WTC11 (cell line): ENCODE data around the gene SLC24A1. TPM values are rescaled to one million over a fixed set of nuclear protein-coding genes. Genes with fewer than 3 reads are reported as not detected.

Source experiments
- ATAC-seq: fragments of 200-7000 bp; cut with Tn5 transposase; 2 replicates; pipeline ENCODE4 v1.10.0; 2021; ENCODE audit warnings: mild to moderate bottlenecking, moderate library complexity
- CTCF ChIA-PET: fragments of 300-600 bp; sonication (Branson Sonifier 250); formaldehyde crosslinking; loops from one replicate; lab custom pipeline; 2021; ENCODE audit warnings: antibody characterized with exemption; lab: Charles Lee
- POLR2A ChIA-PET: fragments of 350-600 bp; sonication (Branson Sonifier 250); formaldehyde crosslinking; loops from one replicate; lab custom pipeline; 2021; ENCODE audit warnings: antibody characterized with exemption; lab: Charles Lee
- DNase-seq: peaks from one replicate; pipeline ENCODE4 v3.0.0; 2021; ENCODE audit warnings: low spot score
- H3K27ac Mint-ChIP-seq: 2 replicates; pipeline ENCODE4 v1.8.0; 2021; ENCODE audit warnings: mixed read lengths
- H3K27me3 Mint-ChIP-seq: 2 replicates; pipeline ENCODE4 v1.8.0; 2021; ENCODE audit warnings: low read depth, mild to moderate bottlenecking, moderate library complexity, mixed read lengths
- H3K36me3 Mint-ChIP-seq: 2 replicates; pipeline ENCODE4 v1.8.0; 2021; ENCODE audit warnings: mixed read lengths
- H3K4me1 Mint-ChIP-seq: 2 replicates; pipeline ENCODE4 v1.8.0; 2022; ENCODE audit warnings: mixed read lengths
- H3K4me3 Mint-ChIP-seq: 2 replicates; pipeline ENCODE4 v1.8.0; 2021; ENCODE audit warnings: mild to moderate bottlenecking, moderate library complexity, mixed read lengths
- H3K9me3 Mint-ChIP-seq: 2 replicates; pipeline ENCODE4 v1.8.0; 2021; ENCODE audit warnings: mixed read lengths
- CREB1 ChIP-seq: sonication (generic); formaldehyde crosslinking; IDR thresholded peaks from 2 replicates; pipeline ENCODE4 v1.8.0; 2023; ENCODE audit warnings: mild to moderate bottlenecking, missing genetic modification reagents
- ESRRA ChIP-seq: sonication (generic); formaldehyde crosslinking; IDR thresholded peaks from 2 replicates; pipeline ENCODE4 v1.8.1; 2022; ENCODE audit warnings: mild to moderate bottlenecking, missing genetic modification reagents, borderline replicate concordance
- GRHL2 ChIP-seq: fragments of 250-450 bp; sonication (Bioruptor Pico); IDR thresholded peaks from 2 replicates; pipeline ENCODE4 v1.8.0; 2022; ENCODE audit warnings: mild to moderate bottlenecking, moderate library complexity; ENCODE audit not compliant: insufficient replicate concordance, severe bottlenecking
- HMGA2 ChIP-seq: fragments of 250-450 bp; sonication (Bioruptor Pico); IDR thresholded peaks from 2 replicates; pipeline ENCODE4 v1.4.0; 2021; ENCODE audit warnings: mild to moderate bottlenecking, moderate library complexity
- IRF2 ChIP-seq: sonication (generic); formaldehyde crosslinking; IDR thresholded peaks from 2 replicates; pipeline ENCODE4 v1.8.0; 2022; ENCODE audit warnings: low read depth, missing genetic modification reagents, borderline replicate concordance
- JUN ChIP-seq: sonication (generic); formaldehyde crosslinking; IDR thresholded peaks from 2 replicates; pipeline ENCODE4 v1.8.0; 2023; ENCODE audit warnings: mild to moderate bottlenecking, missing genetic modification reagents
- OVOL2 ChIP-seq: fragments of 250-450 bp; sonication (Bioruptor Pico); IDR thresholded peaks from 2 replicates; pipeline ENCODE4 v1.9.0; 2021; ENCODE audit warnings: mild to moderate bottlenecking, borderline replicate concordance
- TP53 ChIP-seq: sonication (generic); formaldehyde crosslinking; IDR thresholded peaks from 2 replicates; pipeline ENCODE4 v1.8.1; 2023; ENCODE audit warnings: mild to moderate bottlenecking, missing genetic modification reagents
- ZNF138 ChIP-seq: sonication (generic); formaldehyde crosslinking; conservative IDR thresholded peaks from 2 replicates; pipeline ENCODE4 v1.8.1; 2022; ENCODE audit warnings: mild to moderate bottlenecking, moderate library complexity, missing genetic modification reagents
- ZNF263 ChIP-seq: sonication (generic); formaldehyde crosslinking; IDR thresholded peaks from 2 replicates; pipeline ENCODE4 v1.8.1; 2022; ENCODE audit warnings: low read depth, mild to moderate bottlenecking, moderate library complexity, missing genetic modification reagents
- ZNF317 ChIP-seq: sonication (generic); formaldehyde crosslinking; IDR thresholded peaks from 2 replicates; pipeline ENCODE4 v1.8.1; 2023; ENCODE audit warnings: low read depth, mild to moderate bottlenecking, moderate library complexity, missing genetic modification reagents, borderline replicate concordance
- ZNF396 ChIP-seq: fragments of 250-450 bp; sonication (Bioruptor Pico); IDR thresholded peaks from 2 replicates; pipeline ENCODE4 v1.8.0; 2021; ENCODE audit warnings: mild to moderate bottlenecking, moderate library complexity, borderline replicate concordance
- total RNA-seq: library from RNA; stranded (reverse); gene quantifications from 3 replicates; pipeline ENCODE4 v1.2.3, GENCODE V29; 2021
- TF ChIP-seq, protein P1 (sequence below): sonication (generic); formaldehyde crosslinking; IDR thresholded peaks from 2 replicates; pipeline ENCODE4 v1.8.1; 2022; ENCODE audit warnings: low read depth, missing genetic modification reagents, borderline replicate concordance
- TF ChIP-seq, protein P2 (sequence below): sonication (generic); formaldehyde crosslinking; IDR thresholded peaks from 2 replicates; pipeline ENCODE4 v1.8.1; 2023; ENCODE audit warnings: mild to moderate bottlenecking, missing genetic modification reagents, moderate library complexity
- TF ChIP-seq, protein P3 (sequence below): sonication (generic); formaldehyde crosslinking; IDR thresholded peaks from 2 replicates; pipeline ENCODE4 v1.8.0; 2023; ENCODE audit warnings: missing genetic modification reagents, mild to moderate bottlenecking, borderline replicate concordance

Gene SLC24A1
- total RNA-seq, 1 experiment from 2014 or later = 7.0 TPM

- no peak for DNase-seq
- Mint-ChIP-seq H3K9me3 (no peaks in the 10 kb centered on the region), H3K36me3 (no peaks in the 10 kb centered on the region), H3K27me3 (no peaks in the 10 kb centered on the region), H3K4me3 (no peak overlapping the region), H3K27ac (no peak overlapping the region), H3K4me1 (peaks cover 9% of the 10 kb centered on the region; the same call in 1 of the 2 replicates)
- CTCF ChIA-PET = no interaction called here
- TF ChIP-seq IRF2 (CRISPR knock-in tag) = no peak
- no peak for TF ChIP-seq ZNF317
- TF ChIP-seq, protein P1, sequence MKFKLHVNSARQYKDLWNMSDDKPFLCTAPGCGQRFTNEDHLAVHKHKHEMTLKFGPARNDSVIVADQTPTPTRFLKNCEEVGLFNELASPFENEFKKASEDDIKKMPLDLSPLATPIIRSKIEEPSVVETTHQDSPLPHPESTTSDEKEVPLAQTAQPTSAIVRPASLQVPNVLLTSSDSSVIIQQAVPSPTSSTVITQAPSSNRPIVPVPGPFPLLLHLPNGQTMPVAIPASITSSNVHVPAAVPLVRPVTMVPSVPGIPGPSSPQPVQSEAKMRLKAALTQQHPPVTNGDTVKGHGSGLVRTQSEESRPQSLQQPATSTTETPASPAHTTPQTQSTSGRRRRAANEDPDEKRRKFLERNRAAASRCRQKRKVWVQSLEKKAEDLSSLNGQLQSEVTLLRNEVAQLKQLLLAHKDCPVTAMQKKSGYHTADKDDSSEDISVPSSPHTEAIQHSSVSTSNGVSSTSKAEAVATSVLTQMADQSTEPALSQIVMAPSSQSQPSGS (CRISPR knock-in tag) = no peak
- TF ChIP-seq TP53 (CRISPR knock-in tag) = no peak
- TF ChIP-seq CREB1 (CRISPR knock-in tag) = no peak
- POLR2A ChIA-PET = no interaction called here
- ATAC-seq = no peak
These were observed 9.0 kb downstream of the SLC24A1 start for GRCh38 chr15:65630760-65631159.

DNA sequence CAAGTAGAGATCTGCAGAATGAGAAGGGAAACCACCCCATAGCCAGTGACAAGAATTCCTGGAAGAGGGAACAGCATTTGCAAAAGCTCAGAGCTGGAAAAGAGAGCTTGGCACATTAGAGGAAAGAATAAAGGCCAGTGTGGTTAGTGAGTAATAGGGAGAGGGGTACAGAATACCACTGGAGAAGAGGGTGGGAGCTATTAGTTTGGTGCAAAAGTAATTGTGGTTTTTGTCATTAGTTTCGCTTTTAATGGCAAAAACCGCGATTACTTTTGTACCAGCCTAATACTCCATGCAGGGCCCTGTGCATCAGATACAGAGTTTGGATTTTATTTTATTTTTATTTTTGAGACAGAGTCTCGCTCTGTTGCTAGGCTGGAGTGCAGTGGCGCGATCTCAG, 9.8 kb downstream of the SLC24A1 start:
- H3K4me3 Mint-ChIP-seq = no peak overlapping the region
- POLR2A ChIA-PET = no interaction called here
- TF ChIP-seq ZNF138 = no peak
- no peak for TF ChIP-seq JUN (CRISPR knock-in tag)
- TF ChIP-seq, protein P2, sequence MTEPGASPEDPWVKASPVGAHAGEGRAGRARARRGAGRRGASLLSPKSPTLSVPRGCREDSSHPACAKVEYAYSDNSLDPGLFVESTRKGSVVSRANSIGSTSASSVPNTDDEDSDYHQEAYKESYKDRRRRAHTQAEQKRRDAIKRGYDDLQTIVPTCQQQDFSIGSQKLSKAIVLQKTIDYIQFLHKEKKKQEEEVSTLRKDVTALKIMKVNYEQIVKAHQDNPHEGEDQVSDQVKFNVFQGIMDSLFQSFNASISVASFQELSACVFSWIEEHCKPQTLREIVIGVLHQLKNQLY (CRISPR knock-in tag) = no peak
- no peak for TF ChIP-seq HMGA2 (CRISPR knock-in tag)
- no peak for TF ChIP-seq GRHL2 (CRISPR knock-in tag)
- TF ChIP-seq ZNF263 (CRISPR knock-in tag) = no peak
- TF ChIP-seq, protein P3, sequence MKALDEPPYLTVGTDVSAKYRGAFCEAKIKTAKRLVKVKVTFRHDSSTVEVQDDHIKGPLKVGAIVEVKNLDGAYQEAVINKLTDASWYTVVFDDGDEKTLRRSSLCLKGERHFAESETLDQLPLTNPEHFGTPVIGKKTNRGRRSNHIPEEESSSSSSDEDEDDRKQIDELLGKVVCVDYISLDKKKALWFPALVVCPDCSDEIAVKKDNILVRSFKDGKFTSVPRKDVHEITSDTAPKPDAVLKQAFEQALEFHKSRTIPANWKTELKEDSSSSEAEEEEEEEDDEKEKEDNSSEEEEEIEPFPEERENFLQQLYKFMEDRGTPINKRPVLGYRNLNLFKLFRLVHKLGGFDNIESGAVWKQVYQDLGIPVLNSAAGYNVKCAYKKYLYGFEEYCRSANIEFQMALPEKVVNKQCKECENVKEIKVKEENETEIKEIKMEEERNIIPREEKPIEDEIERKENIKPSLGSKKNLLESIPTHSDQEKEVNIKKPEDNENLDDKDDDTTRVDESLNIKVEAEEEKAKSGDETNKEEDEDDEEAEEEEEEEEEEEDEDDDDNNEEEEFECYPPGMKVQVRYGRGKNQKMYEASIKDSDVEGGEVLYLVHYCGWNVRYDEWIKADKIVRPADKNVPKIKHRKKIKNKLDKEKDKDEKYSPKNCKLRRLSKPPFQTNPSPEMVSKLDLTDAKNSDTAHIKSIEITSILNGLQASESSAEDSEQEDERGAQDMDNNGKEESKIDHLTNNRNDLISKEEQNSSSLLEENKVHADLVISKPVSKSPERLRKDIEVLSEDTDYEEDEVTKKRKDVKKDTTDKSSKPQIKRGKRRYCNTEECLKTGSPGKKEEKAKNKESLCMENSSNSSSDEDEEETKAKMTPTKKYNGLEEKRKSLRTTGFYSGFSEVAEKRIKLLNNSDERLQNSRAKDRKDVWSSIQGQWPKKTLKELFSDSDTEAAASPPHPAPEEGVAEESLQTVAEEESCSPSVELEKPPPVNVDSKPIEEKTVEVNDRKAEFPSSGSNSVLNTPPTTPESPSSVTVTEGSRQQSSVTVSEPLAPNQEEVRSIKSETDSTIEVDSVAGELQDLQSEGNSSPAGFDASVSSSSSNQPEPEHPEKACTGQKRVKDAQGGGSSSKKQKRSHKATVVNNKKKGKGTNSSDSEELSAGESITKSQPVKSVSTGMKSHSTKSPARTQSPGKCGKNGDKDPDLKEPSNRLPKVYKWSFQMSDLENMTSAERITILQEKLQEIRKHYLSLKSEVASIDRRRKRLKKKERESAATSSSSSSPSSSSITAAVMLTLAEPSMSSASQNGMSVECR (CRISPR knock-in tag) = no peak
- TF ChIP-seq ESRRA = no peak
- TF ChIP-seq OVOL2 (CRISPR knock-in tag) = no peak
- TF ChIP-seq ZNF396 = no peak
- TF ChIP-seq, protein P1 (CRISPR knock-in tag) = no peak
- H3K27me3 Mint-ChIP-seq = no peaks in the 10 kb centered on the region
- no peak for DNase-seq
- ATAC-seq = no peak
- CTCF ChIA-PET = no interaction called here
- peaks cover 9% of the 10 kb centered on the region; the same call in 1 of the 2 replicates for H3K4me1 Mint-ChIP-seq
- H3K36me3 Mint-ChIP-seq = no peaks in the 10 kb centered on the region
- H3K9me3 Mint-ChIP-seq = no peaks in the 10 kb centered on the region
- H3K27ac Mint-ChIP-seq = no peak overlapping the region
